ENCODE data around the gene CDK11B. TPM values are rescaled to one million over a fixed set of nuclear protein-coding genes. Genes with fewer than 3 reads are reported as not detected.
A peak's percentile ranks its signal among the peaks of the same experiment; 100 is the strongest.

Gene CDK11B
- total RNA-seq, 1 donor from 2014 or later: 27.9 TPM

DNA sequence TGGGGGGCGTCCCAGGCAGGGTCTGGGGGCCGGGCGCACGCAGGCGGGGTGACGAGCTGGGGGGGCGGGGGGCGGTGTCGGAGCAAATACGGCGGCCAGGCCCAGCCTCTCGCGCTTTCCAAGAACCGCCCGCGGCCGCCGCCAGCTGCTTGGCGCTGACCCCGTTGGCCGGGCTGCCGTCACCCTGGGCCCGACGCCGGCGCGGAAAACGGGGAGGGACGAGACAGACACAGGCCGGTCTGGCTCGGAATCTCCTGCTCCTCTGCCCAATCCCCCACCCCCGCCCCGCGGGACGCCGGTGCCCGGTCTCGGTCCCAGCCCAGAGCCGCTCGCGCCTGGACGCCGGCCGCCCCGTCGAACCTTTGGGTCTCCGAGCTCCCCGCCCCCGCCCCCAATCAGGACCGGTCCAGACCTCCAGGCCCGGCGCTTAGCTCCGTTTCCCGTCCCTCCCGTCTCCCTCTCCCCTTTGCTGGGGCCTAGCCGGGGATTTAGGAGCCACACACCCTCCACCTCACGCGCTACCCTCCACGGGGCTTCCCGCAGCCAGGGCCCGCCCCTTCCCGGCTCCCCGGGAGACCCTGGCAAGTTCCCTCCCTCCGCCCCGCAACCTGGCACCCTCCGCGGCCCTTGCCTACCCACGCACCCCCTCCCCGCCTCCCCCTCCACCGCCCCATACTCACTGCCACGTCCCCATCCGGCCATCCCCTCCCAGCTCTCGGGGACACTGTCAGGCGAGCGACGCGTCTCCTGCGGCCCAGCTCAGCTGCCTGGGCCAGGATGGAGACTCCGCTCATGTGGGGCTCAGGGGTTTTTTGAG, 27.6 kb downstream of the CDK11B start:
- ATAC-seq (peak; percentile 70), DNase-seq (ENCODE audit: low spot score) (peak; percentile 84)
- intact Hi-C loops (cut with DNase I): no loop called here

DNA sequence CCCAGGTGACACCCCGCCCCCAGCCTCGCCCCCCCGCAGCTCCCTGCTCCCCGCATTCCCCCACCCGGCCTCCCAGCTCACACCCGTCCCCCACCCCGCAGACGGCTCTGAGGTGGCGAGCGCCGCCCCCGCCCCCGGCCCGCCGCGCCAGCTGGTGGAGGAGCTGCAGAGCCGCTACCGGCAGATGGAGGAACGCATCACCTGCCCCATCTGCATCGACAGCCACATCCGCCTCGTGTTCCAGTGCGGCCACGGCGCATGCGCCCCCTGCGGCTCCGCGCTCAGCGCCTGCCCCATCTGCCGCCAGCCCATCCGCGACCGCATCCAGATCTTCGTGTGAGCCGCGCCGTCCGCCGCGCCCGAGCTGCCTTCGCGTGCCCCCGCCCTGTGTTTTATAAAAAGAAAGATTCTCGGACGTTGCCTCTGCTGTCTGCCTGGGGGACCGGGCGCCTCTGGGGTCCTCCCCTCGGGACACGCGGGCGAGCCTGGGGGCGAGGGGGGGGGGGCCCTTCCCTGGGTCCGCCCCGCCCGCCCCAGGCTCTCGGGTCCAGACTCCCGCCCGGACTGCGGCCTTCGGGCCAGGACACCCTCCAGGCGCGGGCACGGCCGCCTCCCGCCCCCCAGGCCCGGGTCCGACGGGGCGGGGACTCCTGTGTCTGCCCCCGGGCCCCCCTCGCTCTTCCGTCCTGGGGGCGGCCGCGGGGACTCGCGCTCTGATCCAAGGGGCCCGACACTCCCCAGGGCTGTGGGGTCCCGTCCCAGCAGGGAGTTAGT, 28.4 kb downstream of the CDK11B start:
- intact Hi-C loops (cut with DNase I): no loop called here
- ATAC-seq: peak; percentile 68

DNA sequence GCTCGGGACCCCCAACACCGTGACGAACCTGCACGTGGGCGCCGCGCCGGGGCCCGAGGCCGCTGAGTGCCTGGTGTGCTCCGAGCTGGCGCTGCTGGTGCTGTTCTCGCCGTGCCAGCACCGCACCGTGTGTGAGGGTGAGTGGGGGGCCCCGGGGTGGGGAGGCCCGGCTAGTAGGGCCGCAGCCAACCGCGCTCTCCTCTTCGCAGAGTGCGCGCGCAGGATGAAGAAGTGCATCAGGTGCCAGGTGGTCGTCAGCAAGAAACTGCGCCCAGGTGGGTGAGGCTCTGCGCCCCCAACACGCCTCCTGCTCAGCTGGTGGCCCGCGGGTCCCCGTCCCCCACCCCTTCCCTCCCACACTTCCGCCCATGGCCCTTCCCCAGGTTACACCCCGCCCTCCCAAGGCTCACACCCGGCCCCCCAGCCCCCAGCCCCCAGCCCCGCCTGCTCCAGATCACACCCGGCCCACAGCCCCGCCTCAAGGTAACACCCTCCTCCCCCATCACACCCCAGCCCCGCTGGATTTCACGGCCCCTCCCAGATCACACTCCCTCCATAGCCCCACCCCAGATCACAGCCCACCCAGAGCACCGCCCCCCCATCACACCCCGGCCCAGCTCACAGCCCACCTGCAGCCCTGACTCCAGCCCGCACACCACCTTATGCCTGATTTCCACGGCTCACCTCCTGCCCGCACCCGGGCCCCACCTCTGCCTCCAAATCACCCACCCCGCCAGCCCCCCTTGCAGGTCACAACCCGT, 29.2 kb downstream of the CDK11B start:
- intact Hi-C loops (cut with DNase I): no loop called here
- ATAC-seq (peak; percentile 1), DNase-seq (ENCODE audit: low spot score) (peak; percentile 61)

More for the DNA sequence above, 28.4 kb downstream of the CDK11B start:
- peak; percentile 81 for DNase-seq (ENCODE audit: low spot score)

DNA sequence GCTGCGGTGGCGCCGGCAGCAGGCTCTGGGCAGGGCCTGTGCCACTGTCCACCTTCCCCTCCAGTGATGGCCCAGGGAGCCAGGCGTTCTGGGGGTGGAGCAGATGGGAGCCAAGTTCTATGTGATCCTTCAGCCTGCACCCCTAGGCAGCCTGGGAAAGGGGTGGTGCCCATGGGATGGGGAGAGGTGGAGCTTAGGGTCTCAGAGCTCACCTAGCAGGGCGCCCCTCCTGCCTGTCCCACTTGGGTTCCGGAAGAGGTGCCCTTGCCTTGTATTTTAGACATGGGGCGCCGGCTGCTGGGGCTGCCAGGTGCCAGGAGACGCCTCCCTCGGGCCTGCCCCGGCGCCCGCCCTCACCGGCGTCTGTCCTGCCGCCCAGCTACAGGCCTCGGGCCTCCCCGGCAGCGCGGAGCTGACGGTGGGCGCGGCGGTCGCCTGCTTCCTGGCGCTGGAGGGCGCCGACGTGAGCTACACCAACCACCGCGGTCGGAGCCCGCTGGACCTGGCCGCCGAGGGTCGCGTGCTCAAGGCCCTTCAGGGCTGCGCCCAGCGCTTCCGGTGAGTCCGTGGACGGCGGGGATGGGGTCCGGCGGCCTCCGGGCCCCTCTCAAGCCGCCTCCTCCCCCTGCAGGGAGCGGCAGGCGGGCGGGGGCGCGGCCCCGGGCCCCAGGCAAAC, 29.9 kb downstream of the CDK11B start:
- no peak for ATAC-seq
- no peak for DNase-seq (ENCODE audit: low spot score)
- intact Hi-C loops (cut with DNase I): no loop called here

DNA sequence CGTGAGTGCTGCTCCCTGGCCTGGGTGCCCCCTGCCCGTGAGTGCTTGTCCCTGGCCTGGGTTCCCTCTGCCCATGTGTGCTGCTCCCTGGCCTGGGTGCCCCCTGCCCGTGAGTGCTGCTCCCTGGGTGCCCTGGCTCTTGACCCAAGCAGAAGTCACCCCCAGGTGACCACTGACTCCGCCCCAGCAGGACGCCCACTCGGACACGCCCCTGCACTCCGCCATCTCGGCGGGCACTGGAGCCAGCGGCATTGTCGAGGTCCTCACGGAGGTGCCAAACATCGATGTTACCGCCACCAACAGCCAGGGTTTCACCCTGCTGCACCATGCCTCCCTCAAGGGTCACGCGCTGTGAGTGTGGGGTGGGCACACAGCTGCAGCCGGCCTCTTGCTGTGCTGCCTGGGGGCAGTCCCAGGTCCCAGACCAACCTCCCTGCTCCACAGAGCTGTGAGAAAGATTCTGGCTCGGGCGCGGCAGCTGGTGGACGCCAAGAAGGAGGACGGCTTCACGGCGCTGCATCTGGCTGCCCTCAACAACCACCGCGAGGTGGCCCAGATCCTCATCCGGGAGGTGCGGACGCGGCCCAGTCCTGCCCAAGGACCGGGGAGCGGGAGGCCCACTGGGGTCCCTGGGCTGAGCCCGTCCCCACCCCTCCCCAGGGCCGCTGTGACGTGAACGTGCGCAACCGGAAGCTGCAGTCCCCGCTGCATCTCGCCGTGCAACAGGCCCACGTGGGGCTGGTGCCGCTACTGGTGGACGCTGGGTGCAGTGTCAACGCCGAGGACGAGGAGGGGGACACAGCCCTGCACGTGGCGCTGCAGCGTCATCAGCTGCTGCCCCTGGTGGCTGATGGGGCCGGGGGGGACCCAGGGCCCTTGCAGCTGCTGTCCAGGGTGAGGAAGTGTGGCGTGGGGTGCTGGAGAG, 30.7 kb downstream of the CDK11B start:
- no peak for ATAC-seq
- intact Hi-C loops (cut with DNase I): no loop called here
- DNase-seq (ENCODE audit: low spot score): no peak

DNA sequence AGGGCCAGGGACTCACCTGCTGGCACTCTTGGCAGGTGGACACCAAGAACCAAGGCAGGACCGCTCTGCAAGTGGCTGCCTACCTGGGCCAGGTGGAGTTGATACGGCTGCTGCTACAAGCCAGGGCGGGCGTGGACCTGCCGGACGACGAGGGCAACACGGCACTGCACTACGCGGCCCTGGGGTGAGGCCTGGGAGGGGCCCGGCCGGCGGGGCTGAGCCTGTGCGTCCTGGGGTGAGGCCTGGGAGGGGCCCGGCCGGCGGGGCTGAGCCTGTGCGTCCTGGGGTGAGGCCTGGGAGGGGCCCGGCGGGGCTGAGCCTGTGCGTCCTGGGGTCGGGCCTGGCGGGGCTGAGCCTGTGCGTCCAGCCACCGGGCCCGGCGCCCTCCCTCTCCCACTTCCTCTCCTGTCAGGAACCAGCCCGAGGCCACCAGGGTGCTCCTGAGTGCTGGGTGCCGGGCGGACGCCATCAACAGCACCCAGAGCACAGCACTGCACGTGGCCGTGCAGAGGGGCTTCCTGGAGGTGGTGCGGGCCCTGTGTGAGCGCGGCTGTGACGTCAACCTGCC, 31.5 kb downstream of the CDK11B start:
- DNase-seq (ENCODE audit: low spot score) (no peak), ATAC-seq (no peak)
- intact Hi-C loops (cut with DNase I): no loop called here

DNA sequence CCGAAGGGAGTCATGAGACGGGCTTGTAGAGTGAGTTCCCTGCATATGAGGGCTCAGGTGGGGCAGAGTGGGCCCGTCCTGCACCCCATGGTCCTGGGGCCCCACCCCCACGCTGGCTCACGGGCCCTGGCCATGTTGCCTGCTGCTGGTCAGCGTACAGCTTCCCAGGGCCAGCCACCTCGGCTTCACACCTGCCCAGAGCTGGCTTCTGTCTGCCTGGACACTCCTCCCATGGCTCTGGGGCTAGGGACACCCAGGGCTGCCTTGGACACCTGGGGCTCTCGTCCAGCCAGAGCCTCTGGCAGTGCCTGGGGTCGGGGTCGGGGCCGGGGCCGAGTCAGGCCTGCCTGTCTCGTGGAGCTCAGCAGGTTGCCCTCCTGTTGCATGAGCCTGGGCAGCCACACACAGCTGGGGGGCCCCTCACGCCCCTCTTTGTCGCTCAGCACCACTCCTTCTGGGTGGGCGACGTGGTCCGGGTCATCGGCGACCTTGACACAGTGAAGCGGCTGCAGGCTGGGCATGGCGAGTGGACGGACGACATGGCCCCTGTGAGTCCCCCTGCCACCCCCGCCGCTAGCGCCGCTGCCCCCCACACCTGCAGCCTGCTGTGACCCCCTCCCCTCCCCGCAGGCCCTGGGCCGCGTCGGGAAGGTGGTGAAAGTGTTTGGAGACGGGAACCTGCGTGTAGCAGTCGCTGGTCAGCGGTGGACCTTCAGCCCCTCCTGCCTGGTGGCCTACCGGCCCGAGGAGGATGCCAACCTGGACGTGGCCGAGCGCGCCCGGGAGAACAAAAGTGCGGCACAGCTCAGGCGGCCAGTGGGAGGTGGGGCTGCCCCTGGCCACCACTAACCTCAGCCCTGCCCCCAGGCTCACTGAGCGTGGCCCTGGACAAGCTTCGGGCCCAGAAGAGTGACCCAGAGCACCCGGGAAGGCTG, 32.3 kb downstream of the CDK11B start:
- no peak for ATAC-seq
- intact Hi-C loops (cut with DNase I): no loop called here

DNA sequence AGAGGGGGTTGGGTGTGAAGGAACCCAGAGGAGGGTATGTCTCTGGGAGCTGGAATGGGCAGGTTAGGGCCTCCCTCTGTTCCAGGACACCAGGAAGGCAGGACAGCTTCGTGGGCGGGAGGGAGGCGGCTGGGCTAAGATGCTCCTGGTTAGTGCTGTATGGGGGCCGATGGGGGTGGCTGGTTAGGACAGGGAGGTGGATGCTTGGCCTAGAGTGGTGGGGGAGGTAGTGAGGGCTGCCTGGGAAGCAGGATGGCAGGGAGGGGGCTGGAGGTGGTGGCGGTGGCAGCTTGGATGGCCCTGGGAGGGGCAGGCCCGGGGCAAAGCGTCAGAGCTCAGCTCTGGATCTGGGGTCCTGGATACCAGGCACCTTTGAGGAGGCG, 33.0 kb downstream of the CDK11B start:
- DNase-seq (ENCODE audit: low spot score) (no peak), ATAC-seq (no peak)
- intact Hi-C loops (cut with DNase I): no loop called here

More for the DNA sequence above, 32.3 kb downstream of the CDK11B start:
- DNase-seq (ENCODE audit: low spot score): no peak

DNA sequence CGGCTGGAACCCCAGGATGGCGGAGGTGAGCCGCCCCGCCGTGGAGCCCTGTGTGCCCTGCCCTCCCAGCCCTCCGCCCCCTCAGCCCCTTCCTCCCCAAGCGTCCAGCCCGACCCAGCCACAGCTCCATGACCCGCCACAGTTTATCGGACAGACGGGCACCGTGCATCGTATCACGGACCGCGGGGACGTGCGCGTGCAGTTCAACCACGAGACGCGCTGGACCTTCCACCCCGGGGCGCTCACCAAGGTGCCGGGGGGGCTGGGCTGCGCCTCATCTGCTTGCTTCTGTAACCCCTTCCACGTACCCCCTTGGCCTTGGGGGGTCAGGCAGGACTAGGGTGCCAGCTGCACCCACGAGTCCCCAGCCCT, 33.4 kb downstream of the CDK11B start:
- no peak for ATAC-seq
- intact Hi-C loops (cut with DNase I): no loop called here
- no peak for DNase-seq (ENCODE audit: low spot score)

DNA sequence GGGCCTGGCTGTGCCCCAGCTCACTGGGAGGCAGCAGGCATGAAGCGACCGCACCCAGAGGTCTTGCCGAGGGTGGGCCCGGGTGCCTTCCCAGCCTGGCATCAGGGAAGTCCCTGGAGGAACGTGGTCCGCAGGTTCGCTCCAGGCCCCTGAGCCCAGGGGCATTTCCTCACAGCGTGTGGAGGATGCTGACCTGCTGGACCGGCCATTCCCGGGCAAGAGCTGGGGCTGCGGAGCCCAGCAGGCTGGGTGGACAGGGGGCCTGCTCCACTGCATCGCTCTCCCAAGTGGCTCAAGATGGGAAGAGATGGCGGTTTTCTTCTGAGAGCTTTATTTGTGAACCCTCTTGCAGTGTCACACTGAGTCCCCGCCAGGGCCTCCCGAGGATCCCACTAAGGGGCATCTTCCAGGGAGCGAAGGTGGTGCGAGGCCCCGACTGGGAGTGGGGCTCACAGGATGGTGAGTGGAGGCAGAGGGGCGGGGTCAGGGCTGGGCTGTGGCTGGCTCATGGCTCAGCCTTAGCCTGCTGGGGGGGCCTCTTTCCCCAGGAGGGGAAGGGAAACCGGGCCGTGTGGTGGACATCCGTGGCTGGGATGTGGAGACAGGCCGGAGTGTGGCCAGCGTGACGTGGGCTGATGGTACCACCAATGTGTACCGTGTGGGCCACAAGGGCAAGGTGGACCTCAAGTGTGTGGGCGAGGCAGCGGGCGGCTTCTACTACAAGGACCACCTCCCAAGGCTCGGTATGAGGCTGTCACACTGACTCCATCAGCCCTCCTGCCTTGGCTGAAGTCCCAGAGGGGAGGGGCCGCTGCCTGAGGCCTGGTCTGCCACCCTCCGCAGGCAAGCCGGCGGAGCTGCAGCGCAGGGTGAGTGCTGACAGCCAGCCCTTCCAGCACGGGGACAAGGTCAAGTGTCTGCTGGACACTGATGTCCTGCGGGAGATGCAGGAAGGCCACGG, 34.1 kb downstream of the CDK11B start:
- DNase-seq (ENCODE audit: low spot score) (no peak), ATAC-seq (no peak)
- intact Hi-C loops (cut with DNase I): no loop called here

DNA sequence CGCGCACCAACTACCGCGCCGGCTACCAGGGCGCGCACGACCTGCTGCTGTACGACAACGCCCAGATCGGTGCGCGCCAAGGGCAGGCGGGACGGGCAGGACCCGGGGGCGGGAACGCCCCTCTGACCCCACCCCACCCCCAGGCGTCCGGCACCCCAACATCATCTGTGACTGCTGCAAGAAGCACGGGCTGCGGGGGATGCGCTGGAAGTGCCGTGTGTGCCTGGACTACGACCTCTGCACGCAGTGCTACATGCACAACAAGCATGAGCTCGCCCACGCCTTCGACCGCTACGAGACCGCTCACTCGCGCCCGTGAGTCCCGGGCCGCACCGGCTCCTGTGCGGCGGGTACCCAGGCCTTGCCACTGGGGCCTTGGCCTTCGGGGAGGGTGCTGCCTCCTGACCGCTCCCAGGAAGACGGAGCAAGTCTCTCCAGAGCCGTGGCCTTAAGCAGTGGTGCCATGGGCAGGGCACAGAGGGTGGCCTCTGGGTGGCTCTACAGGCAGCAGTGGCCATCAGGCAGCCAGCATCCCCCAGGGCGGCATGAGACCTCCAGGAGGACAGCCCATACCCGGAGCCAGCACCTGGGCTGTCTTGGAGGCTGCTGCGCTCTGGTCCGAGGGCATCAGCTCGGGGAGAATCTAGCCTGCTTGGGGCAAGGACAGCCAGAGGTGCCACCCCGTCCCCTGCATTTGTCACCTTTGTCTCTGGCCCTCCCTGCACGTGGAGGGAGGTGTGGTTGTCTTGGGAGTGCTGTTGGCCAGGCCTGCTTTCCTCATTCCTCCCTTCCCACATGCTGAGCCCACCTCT, 35.0 kb downstream of the CDK11B start:
- ATAC-seq: no peak
- intact Hi-C loops (cut with DNase I): no loop called here
- DNase-seq (ENCODE audit: low spot score): no peak

DNA sequence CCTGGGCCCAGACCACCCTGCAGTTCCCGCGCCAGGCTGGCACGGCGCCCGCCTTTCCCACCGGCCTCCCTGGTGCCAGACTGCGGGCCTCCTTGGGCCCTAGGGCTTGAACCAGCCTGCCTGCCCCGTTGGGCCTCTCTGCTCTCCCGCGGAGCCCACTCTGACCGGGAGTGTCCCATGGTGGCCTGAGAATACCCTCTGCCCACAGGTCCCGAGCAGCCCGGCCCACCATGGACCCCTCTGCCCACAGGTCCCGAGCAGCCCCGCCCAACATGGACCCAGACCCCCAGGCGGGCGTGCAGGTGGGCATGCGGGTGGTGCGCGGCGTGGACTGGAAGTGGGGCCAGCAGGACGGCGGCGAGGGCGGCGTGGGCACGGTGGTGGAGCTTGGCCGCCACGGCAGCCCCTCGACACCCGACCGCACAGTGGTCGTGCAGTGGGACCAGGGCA, 35.6 kb downstream of the CDK11B start:
- intact Hi-C loops (cut with DNase I): no loop called here
- no peak for DNase-seq (ENCODE audit: low spot score)

DNA sequence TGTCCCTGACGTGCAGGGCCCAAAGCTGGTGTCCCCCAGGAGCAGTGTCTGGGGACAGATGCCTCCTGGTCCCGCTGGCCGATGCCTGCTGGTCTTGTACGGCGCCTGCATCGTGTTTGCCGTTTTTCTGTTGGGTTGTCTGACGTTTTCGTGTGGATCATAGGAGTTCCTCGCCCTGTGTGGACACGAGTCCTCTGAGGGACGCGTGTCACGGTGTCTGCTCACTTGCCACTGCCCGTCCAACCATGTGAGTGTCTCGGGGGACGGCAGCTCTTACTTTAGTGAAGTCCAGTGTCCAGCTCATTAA, 36.1 kb downstream of the CDK11B start:
- DNase-seq (ENCODE audit: low spot score): no peak
- intact Hi-C loops (cut with DNase I): no loop called here
- no peak for ATAC-seq

More for the DNA sequence above, 35.6 kb downstream of the CDK11B start:
- ATAC-seq: no peak

DNA sequence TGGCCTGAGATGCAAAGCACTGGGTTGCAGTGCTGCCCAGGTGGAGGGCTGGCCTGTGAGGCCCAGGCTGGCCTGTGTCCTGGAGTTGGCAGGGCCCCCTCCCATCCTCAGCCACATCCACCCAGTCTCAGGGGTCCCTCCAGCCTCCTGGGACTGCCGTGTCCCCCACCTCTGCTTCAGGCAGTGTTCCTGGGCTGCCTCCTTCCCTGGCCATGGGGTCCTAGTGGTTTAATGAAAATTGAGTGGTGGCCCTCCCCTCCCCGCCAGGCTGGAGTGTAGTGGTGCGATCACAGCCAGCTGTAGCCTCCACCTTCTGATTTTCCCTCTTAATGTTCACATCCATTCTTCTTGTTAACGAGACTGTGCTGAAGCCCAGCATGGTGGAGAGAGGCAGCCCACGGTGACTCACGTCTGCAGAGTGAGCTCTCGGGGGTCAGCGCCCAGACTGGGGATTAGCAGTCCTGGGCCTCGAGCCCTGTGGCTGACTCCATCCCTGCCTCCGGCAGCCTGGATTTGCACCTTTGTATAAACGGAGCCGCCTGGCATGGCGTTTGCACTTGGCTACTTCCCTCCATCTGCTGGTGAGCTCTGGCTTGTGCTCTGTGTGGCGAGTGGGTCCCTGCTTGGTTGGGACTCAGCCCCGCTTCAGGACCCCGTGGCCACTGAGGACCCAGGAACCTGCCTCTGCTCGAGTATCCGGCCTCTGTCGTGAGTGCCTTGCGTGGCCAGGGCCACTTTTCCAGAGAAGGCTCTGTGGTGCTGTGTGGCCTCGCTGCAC, 36.6 kb downstream of the CDK11B start:
- no peak for DNase-seq (ENCODE audit: low spot score)
- intact Hi-C loops (cut with DNase I): no loop called here
- ATAC-seq: no peak

Data from sciatic nerve (tissue), 2 donors.